Choroid plexus epithelial cell (primary cell): ENCODE results near the gene RXFP4.

Source experiments
- DNase-seq: peaks from one replicate; pipeline ENCODE4 v3.0.0-alpha.2; 2010; ENCODE audit warnings: low read depth
- H3K4me3 ChIP-seq: 2 replicates; pipeline ENCODE4 v1.5.1; 2011; ENCODE audit warnings: low read depth, mild to moderate bottlenecking, control low read depth, low read length, moderate library complexity
- TF ChIP-seq, protein P1 (sequence below): conservative IDR thresholded peaks from 2 replicates; pipeline ENCODE4 v1.5.1; 2011; ENCODE audit warnings: low read depth, mild to moderate bottlenecking, control low read depth, inconsistent platforms, low read length, moderate library complexity

Gene RXFP4

DNA sequence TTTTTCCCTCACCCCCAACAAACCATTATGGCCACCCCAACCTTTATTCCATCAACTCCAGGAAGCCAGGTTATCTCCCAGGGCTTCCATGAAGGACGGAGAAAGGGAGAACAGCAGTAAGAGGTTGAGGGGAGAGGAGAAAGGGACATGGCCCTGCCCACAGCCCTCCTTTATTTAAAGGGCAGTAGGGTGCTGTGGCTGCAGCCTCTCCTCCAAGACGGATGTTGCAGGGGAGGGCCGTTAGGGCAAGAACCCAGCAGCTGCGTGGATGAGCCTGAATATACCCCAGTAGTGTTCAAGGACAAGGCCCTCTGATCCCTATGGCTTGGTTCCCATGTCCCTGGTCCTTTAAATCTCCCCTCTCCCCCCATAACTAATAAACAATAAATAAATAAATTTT is 5.9 kb downstream of the RXFP4 start:
- TF ChIP-seq, protein P1, sequence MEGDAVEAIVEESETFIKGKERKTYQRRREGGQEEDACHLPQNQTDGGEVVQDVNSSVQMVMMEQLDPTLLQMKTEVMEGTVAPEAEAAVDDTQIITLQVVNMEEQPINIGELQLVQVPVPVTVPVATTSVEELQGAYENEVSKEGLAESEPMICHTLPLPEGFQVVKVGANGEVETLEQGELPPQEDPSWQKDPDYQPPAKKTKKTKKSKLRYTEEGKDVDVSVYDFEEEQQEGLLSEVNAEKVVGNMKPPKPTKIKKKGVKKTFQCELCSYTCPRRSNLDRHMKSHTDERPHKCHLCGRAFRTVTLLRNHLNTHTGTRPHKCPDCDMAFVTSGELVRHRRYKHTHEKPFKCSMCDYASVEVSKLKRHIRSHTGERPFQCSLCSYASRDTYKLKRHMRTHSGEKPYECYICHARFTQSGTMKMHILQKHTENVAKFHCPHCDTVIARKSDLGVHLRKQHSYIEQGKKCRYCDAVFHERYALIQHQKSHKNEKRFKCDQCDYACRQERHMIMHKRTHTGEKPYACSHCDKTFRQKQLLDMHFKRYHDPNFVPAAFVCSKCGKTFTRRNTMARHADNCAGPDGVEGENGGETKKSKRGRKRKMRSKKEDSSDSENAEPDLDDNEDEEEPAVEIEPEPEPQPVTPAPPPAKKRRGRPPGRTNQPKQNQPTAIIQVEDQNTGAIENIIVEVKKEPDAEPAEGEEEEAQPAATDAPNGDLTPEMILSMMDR: no peak
- DNase-seq: no peak
- H3K4me3 ChIP-seq: no peak overlapping the region

DNA sequence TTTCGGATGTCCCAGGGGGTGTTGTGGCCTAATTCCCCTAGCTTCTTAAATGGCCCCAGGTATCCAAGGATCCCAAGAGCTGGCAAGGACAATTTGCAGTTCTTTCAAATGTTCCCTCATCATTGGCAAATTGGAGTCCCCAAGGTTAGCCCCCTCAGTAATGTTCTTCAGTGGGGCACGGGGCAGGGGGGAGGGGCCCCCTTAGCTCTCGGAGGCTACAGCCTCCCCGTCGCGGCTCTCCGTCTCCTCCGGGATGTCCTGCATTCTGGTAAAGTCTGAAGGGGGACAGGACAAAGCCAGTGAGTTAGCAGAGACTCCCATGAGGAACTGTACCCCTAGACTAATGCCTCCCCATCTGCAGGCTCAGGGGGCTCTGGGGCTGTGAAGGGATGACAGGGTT is 6.3 kb downstream of the RXFP4 start:
- H3K4me3 ChIP-seq: no peak overlapping the region
- no peak for DNase-seq
- TF ChIP-seq, protein P1: no peak

DNA sequence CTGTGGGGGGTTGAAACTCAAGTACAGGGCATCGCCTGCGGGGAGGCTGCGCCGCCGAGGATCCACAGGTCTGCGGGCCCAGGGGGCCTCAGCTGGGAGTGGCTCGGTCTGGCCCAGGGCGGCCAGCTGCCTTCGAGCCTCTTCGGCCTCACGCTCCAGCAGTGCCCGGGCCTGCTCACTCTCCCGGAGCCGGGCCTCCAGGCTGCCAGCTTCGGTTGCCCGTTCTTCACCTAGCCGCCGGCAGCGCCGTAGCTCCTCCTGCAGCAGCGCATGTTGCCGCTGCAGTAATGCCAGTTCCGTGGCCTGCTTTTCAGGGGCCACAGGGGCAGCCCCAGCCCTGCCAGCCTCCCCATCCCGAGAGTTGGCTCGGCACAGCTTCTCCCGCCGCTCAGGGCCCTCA is 9.4 kb downstream of the RXFP4 start:
- no peak overlapping the region for H3K4me3 ChIP-seq

DNA sequence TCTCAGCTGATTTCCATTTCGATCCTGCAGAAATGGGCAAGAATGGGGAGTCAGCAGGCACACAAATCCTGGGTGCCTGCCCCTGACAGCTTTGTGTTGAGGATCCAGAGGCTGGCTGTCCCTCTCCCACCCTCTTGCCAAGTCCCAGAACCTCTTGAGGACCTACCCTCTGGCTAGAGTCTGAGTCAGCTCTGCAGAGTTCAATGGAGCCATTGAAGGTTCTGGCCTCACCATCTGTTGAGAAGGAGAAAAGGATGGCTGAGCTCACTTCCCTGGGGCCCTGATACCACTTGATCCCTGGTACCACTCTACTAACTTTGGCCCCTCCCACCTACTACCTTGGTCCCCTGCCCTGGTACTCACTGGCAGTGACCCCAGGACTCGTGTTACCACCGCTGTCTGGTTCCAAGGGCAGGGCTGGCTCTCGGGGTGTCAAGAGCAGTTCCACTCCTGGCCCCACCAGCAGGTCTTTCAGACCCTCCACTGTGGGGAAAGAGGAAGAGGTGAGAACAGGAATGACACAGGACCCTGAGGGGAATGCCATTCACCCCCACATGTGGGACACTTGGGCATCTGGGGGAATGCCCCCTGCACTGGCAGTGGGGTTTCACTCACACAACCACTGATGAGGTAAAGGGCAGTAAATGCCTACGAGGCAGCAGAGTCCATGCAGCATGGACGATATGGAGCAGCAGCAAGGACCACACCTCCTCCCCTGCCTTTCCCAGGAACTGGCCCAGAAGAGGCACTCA is 10.5 kb downstream of the RXFP4 start:
- no peak for DNase-seq
- TF ChIP-seq, protein P1: no peak
- H3K4me3 ChIP-seq: no peak overlapping the region

More for the DNA sequence above, 9.4 kb downstream of the RXFP4 start:
- no peak for DNase-seq
- TF ChIP-seq, protein P1: no peak

DNA sequence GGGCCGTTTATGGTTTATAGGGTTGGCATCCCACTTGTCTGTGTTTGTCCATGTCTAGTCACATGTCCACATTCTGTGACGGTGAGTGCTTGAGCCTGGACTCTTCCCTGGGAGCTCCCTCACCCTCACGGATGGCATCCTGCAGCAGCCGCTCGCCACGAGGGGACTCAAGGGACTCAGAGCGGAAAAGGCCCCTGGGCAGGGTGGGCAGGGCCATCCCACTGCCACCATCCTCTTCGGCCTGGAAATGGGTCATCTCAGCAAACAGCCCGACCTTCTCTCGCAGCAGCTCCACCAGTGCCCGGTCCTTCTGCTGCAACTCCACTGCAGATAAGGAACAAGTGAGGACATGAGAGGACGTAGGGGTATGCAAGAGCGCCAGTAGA is 11.1 kb downstream of the RXFP4 start:
- no peak for DNase-seq
- H3K4me3 ChIP-seq: no peak overlapping the region
- TF ChIP-seq, protein P1: no peak

DNA sequence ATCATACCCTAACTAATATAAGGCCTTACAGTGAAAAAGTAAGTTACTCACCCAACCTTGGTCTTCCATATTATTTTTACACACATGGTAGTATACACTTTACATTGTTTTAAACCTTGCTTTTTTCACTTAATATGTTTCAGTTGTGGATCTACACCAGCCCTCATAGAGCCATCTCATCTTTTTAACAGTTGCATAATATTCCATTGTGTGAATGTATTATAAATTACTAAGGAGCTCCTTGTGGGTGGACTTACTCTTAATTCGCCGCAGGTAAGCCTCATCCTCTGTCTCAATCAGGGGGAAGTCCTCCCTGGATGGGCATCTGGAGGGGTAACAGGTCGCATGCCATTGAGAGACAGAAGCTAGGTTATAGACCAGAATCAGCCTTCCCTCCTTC is 13.2 kb downstream of the RXFP4 start:
- DNase-seq: no peak
- TF ChIP-seq, protein P1: no peak
- H3K4me3 ChIP-seq: no peak overlapping the region

DNA sequence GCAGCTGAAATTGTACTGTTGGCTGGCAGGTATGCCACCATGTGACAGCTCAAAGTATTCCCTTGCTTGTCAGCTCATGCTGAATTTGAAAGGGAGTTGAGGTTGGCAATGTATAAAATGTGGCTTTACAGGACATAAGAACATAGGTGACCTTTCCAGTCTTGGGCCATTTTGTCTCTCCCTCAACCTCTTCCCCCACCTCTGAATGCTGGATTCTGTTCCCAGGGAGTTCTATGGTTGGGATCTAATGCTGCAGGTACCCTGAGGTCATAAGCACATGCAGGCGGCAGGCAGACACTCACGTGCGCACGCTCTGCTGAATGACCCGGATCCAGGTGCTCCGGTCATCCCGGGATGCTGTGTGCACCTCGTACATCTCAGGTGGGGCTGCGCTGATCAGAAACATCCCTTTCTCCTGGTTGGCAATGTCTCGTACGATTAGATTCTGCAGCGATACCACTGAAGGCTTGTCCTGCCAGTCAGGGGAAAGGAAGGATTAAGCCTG is 16.0 kb downstream of the RXFP4 start:
- TF ChIP-seq, protein P1: no peak
- no peak for DNase-seq
- no peak overlapping the region for H3K4me3 ChIP-seq
